Heart left ventricle (tissue), 16 donors: Measurements from ENCODE around the gene BTD. TPM values are rescaled to one million over a fixed set of nuclear protein-coding genes. Genes with fewer than 3 reads are reported as not detected.

ENCODE experiments used
- ATAC-seq, 4 donors: fragments of 200-7000 bp; cut with Tn5 transposase; one replicate each; pipeline ENCODE4 v1.9.1; 2020 to 2022; ENCODE audit warnings: moderate library complexity in 4 of 4, mild to moderate bottlenecking in 3 of 4, moderate number of reproducible peaks in 1 of 4
- DNase-seq, 5 donors: peaks; one replicate each; pipeline ENCODE4 v3.0.0-alpha.2; 2020
- H3K27ac ChIP-seq, 12 donors: fragments of 200-600 bp; sonication (generic) in 4 of 12; one replicate each; pipeline versions ENCODE4 v1.5.0 to v1.8.0; 2016 to 2022; ENCODE audit warnings: mild to moderate bottlenecking in 2 of 12
- H3K27me3 ChIP-seq, 9 donors: fragments of 200-600 bp; sonication (generic) in 2 of 9; one replicate each; pipeline versions ENCODE4 v1.5.1 to v1.8.0; 2016 to 2022; ENCODE audit warnings: mild to moderate bottlenecking in 3 of 9
- H3K36me3 ChIP-seq, 9 donors: fragments of 200-600 bp; sonication (generic) in 2 of 9; one replicate each; pipeline versions ENCODE4 v1.5.0 to v1.8.0; 2018 to 2022; ENCODE audit warnings: mild to moderate bottlenecking in 2 of 9
- H3K4me1 ChIP-seq, 12 donors: fragments of 200-600 bp; sonication (generic) in 4 of 12; one replicate each; pipeline versions ENCODE4 v1.5.0 to v1.8.0; 2016 to 2022; ENCODE audit warnings: mild to moderate bottlenecking in 3 of 12
- H3K4me3 ChIP-seq, 12 donors: fragments of 200-600 bp; sonication (generic) in 4 of 12; one replicate each; pipeline versions ENCODE4 v1.5.0 to v1.8.0; 2017 to 2022; ENCODE audit warnings: mild to moderate bottlenecking in 9 of 12, moderate library complexity in 4 of 12
- H3K9me3 ChIP-seq, 12 donors: fragments of 200-600 bp; sonication (generic) in 4 of 12; one replicate each; pipeline versions ENCODE4 v1.5.0 to v1.8.0; 2016 to 2022; ENCODE audit warnings: mild to moderate bottlenecking in 1 of 12
- CTCF ChIP-seq, 12 donors: fragments of 200-600 bp; sonication (generic) in 4 of 12; IDR thresholded peaks; one replicate each; pipeline versions ENCODE4 v1.5.0 to v1.8.0; 2018 to 2022; ENCODE audit warnings: antibody characterized with exemption in 12 of 12, mild to moderate bottlenecking in 5 of 12
- POLR2A ChIP-seq, 2 donors: fragments of 450-650 bp; IDR thresholded peaks; one replicate each; pipeline ENCODE4 v1.6.1; 2017; ENCODE audit warnings: antibody characterized with exemption in 2 of 2, mild to moderate bottlenecking in 2 of 2, moderate library complexity in 2 of 2
- WGBS, 4 donors: extraction: QIAGEN DNeasy Blood & Tissue Kit in 2 of 4; methylation state at CpG; one replicate each; pipeline versions ENCODE4 v1.1.5 to v1.1.7; 2013 to 2018; 5-methylcytosine and 5-hydroxymethylcytosine counted together
- intact Hi-C, 10 donors: fragments of 100-400 bp; cut with DNase I; formaldehyde crosslinking; loops; one replicate each; pipeline versions ENCODE4 v1.11.1 to v1.14.2; 2022
- polyA plus RNA-seq, 2 donors: library from polyadenylated mRNA; stranded (reverse); fragments of 200-250 nt; gene quantifications; one replicate each; pipeline ENCODE4 v1.2.3, GENCODE V29; 2013
- total RNA-seq, 9 donors: library from RNA; depleted of rRNA in 2 of 9; stranded (reverse); fragments of >200 nt in 2 of 9; fragmentation: NEBNext Ultra II Directional in 3 of 9; extraction: Animal tissue kit (Norgen Biotek cat#: 25700) in 3 of 9; gene quantifications; one replicate each; pipeline versions ENCODE4 v1.1.0 to v1.2.4, GENCODE V29; 2016 to 2023
- donor health status: ischemic (EF 13 %, LVEDD 7.1; RV severe dilation, severe dysfunction).
- donor health status: healthy with polysubstance abuse.
- donor health status: DM: no; HTN: yes; CAD: no.
- donor health status: DM: no; HTN: no; CAD: no.
- donor health status: ischemic (EF 25% LVEDD 6.9; RV normal size, moderate dysfunction).
- donor health status: ischemic (EF 25% LVEDD 5.7; RV mildly dilated, moderate dysfunction).
- donor health status: healthy.
- donor health status: DM: yes; HTN: yes; CAD: no.
- donor health status: ischemic (EF 35%, LVEDD 5.7; RV mildly dilated, moderate dysfunction).
- donor health status: nonischemic (EF 11% LVEDD 7.7; RV severe dilation, severe dysfunction).
- donor health status: DM: yes; HTN: yes; CAD: no.
- donor health status: PGD.
- donor health status: ischemic (EF 29% LVEDD 5.4; RV normal size, mild dysfunction).
- donor health status: nonischemic (EF 23%, LVEDD 6.1; RV moderate dilation, normal function).

BTD gene
- total and polyA plus RNA-seq, 11 donors, result 4.2 to 16.4 (median 11.7) TPM

- Histone ChIP-seq H3K4me3 (no peak overlapping the region), H3K27me3 (no peaks in the 10 kb centered on the region), H3K36me3 (peaks cover 0 to 5% (median 0%) of the 10 kb centered on the region in 9 donors), H3K4me1 (peaks cover 0 to 7% (median 0%) of the 10 kb centered on the region in 12 donors), H3K9me3 (peaks cover 0 to 23% (median 12%) of the 10 kb centered on the region in 12 donors), H3K27ac (no peak overlapping the region)
- TF ChIP-seq POLR2A (IDR thresholded peaks at IDR 0.05), result no peak
- no peak for TF ChIP-seq CTCF (IDR thresholded peaks at IDR 0.05)
- ATAC-seq (no peak), DNase-seq (no peak)
- intact Hi-C loops, result loop anchor here in 2 of 10 donors (10.0 kb wide), 2 partner anchors 421 to 621 kb away; no protein-coding TSS in a partner anchor
- WGBS, 4 donors, result 72 to 80% (median 78%) methylated on average over 4 of the region's 4 CpGs
These were observed 22.2 kb downstream of the BTD start for GRCh38 chr3:15623535-15624440.

- H3K27ac ChIP-seq, result no peak overlapping the region
- H3K27me3 ChIP-seq, result no peaks in the 10 kb centered on the region
- no peaks in the 10 kb centered on the region for H3K36me3 ChIP-seq
- no peak for TF ChIP-seq CTCF (IDR thresholded peaks at IDR 0.05)
- no peak for TF ChIP-seq POLR2A (IDR thresholded peaks at IDR 0.05)
- ATAC-seq (no peak), DNase-seq (no peak)
- H3K4me3 ChIP-seq, result no peak overlapping the region
- no peaks in the 10 kb centered on the region for H3K9me3 ChIP-seq
- H3K4me1 ChIP-seq, result peaks cover 0 to 22% (median 12%) of the 10 kb centered on the region in 12 donors
- intact Hi-C loops, result loop anchor here in 2 of 10 donors (2.0 to 10.0 kb wide), 3 partner anchors 182 to 616 kb away; no protein-coding TSS in a partner anchor
These were observed 27.4 kb downstream of the BTD start for GRCh38 chr3:15628967-15629366.

- WGBS, 4 donors, result 44 to 52% (median 46%) methylated on average over 10 of the region's 10 CpGs
- TF ChIP-seq CTCF (IDR thresholded peaks at IDR 0.05) (peak; percentile 54 to 87 (median 79)), POLR2A (IDR thresholded peaks at IDR 0.05) (no peak)
- Histone ChIP-seq H3K36me3 (no peaks in the 10 kb centered on the region), H3K27ac (peak overlapping the region in 7 of 12 donors; percentile 35 to 65 (median 48)), H3K9me3 (no peaks in the 10 kb centered on the region), H3K4me1 (peaks cover 0 to 31% (median 20%) of the 10 kb centered on the region in 12 donors), H3K4me3 (peak overlapping the region in 9 of 12 donors; percentile 10 to 46 (median 30)), H3K27me3 (no peaks in the 10 kb centered on the region)
- ATAC-seq (peak; percentile 73 to 95 (median 92)), DNase-seq (peak in 4 of 5 donors; percentile 40 to 61 (median 52))
- intact Hi-C loops, result loop anchor here (1.0 to 10.0 kb wide), 10 partner anchors 177 to 617 kb away; partner anchors contain the start of gene GALNT15 (in 1 of the 10)
These were observed 28.5 kb downstream of the BTD start for GRCh38 chr3:15629860-15630597.
